K562 (cell line): Measurements from ENCODE around the gene RRAD. TPM values are rescaled to one million over a fixed set of nuclear protein-coding genes. Genes with fewer than 3 reads are reported as not detected.

ENCODE experiments used
- ATAC-seq: fragments of 200-7000 bp; cut with Tn5 transposase; 3 replicates; pipeline ENCODE4 v1.9.1; 2020; ENCODE audit warnings: moderate library complexity
- BruUV-seq: library from RNA; stranded (reverse); fragments of 400-500 nt; replicated peaks from 2 replicates; lab custom pipeline; 2021; lab: Mats Ljungman, UMichigan
- CTCF ChIA-PET: fragments of 300-600 bp; formaldehyde crosslinking; extraction: SDS; loops from one replicate; lab custom pipeline; 2021; ENCODE audit warnings: low intra/inter-chr PET ratio; lab: Yijun Ruan, JAX
- POLR2A ChIA-PET: fragments of 300-600, 350-650 bp; sonication (Branson Sonifier 250); formaldehyde crosslinking; extraction: SDS; loops from one replicate; lab custom pipeline; 2021; ENCODE audit warnings: antibody characterized with exemption, inconsistent platforms; lab: Yijun Ruan, JAX
- DNase-seq, 4 experiments: peaks; one replicate each; pipeline versions ENCODE4 v3.0.0 to v3.0.0-alpha.2; 2011 to 2018; ENCODE audit warnings: low spot score in 3 of 4, mixed read lengths in 3 of 4; ENCODE audit errors: extremely low read depth in 1 of 4
- FAIRE-seq: peaks from 2 replicates; lab custom pipeline; 2011; peaks lifted over from hg19 to GRCh38; lab: Jason Lieb, UNC
- H2AFZ ChIP-seq: 2 replicates; pipeline ENCODE4 v1.6.0; 2011; ENCODE audit warnings: low read depth, low read length, control low read depth, inconsistent platforms
- H3K27ac ChIP-seq: fragments of 200-600 bp; 3 replicates; pipeline ENCODE4 v1.8.0; 2011; ENCODE audit warnings: low read depth, mild to moderate bottlenecking, control low read depth, inconsistent platforms, low read length, moderate library complexity, mixed read lengths; ENCODE audit errors: extremely low read depth
- H3K27me3 ChIP-seq, 2 experiments: fragments of 300-600 bp in 1 of 2; 2 replicates in 1 of 2; 3 replicates in 1 of 2; pipeline versions ENCODE4 v1.6.0 to v1.8.0; 2011; ENCODE audit warnings: inconsistent platforms in 2 of 2, low read length in 2 of 2, mild to moderate bottlenecking in 1 of 2, mixed read lengths in 1 of 2, moderate library complexity in 1 of 2; ENCODE audit not compliant: control insufficient read depth in 2 of 2, insufficient read depth in 2 of 2
- H3K36me3 ChIP-seq: fragments of 300-600 bp; 3 replicates; pipeline ENCODE4 v1.8.0; 2011; ENCODE audit warnings: mild to moderate bottlenecking, low read length, inconsistent platforms; ENCODE audit not compliant: control insufficient read depth, insufficient read depth
- H3K4me1 ChIP-seq, 2 experiments: fragments of 200-600 bp in 1 of 2; replicated peaks in 1 of 2; 2 replicates in 1 of 2; 3 replicates in 1 of 2; pipeline versions ENCODE4 v1.5.1 to v1.8.0; 2011; ENCODE audit warnings: inconsistent platforms in 2 of 2, low read length in 2 of 2, mild to moderate bottlenecking in 1 of 2, mixed read lengths in 1 of 2, moderate library complexity in 1 of 2; ENCODE audit not compliant: control insufficient read depth in 2 of 2, insufficient read depth in 2 of 2
- H3K4me2 ChIP-seq: 2 replicates; pipeline ENCODE4 v1.6.1; 2011; ENCODE audit warnings: low read length, control low read depth, inconsistent platforms, mixed read lengths; ENCODE audit not compliant: insufficient read depth
- H3K4me3 ChIP-seq: fragments of 200-600 bp; sonication (generic), shearing (Covaris generic); 2 replicates; pipeline ENCODE4 v1.5.1; 2016; ENCODE audit warnings: control low read depth, inconsistent platforms
- H3K79me2 ChIP-seq: fragments of 200-600 bp; 3 replicates; pipeline ENCODE4 v1.8.0; 2011; ENCODE audit warnings: low read length, inconsistent platforms; ENCODE audit not compliant: control insufficient read depth, insufficient read depth
- H3K9ac ChIP-seq, 2 experiments: 2 replicates each; pipeline versions ENCODE4 v1.6.0 to v1.6.1; 2011; ENCODE audit warnings: low read depth in 2 of 2, low read length in 2 of 2, control low read depth in 1 of 2, inconsistent platforms in 1 of 2, mild to moderate bottlenecking in 1 of 2, mixed read lengths in 1 of 2; ENCODE audit not compliant: insufficient read depth in 1 of 2
- H3K9me1 ChIP-seq: one replicate; pipeline ENCODE4 v1.6.0; 2011; ENCODE audit warnings: inconsistent platforms, mild to moderate bottlenecking, low read length, moderate library complexity; ENCODE audit not compliant: control insufficient read depth, insufficient read depth
- H3K9me3 ChIP-seq: replicated peaks from 2 replicates; pipeline ENCODE4 v1.5.1; 2011; ENCODE audit warnings: low read depth, low read length, inconsistent platforms; ENCODE audit not compliant: control insufficient read depth, insufficient read depth
- H4K20me1 ChIP-seq: replicated peaks from 2 replicates; pipeline ENCODE4 v1.6.1; 2011; ENCODE audit warnings: low read length, inconsistent platforms, mixed read lengths; ENCODE audit not compliant: control insufficient read depth, insufficient read depth
- EWSR1 ChIP-seq: fragments of 450-650 bp; IDR thresholded peaks from 2 replicates; pipeline ENCODE4 v1.6.1; 2018; ENCODE audit warnings: borderline replicate concordance, mild to moderate bottlenecking, low read depth, moderate library complexity; ENCODE audit not compliant: partially characterized antibody
- RFX7 ChIP-seq: fragments of 250-450 bp; sonication (Bioruptor Pico); IDR thresholded peaks from 2 replicates; pipeline ENCODE4 v1.5.1; 2021; ENCODE audit warnings: mild to moderate bottlenecking
- ZNF445 ChIP-seq: fragments of 250-450 bp; sonication (Bioruptor Pico); IDR thresholded peaks from 2 replicates; pipeline ENCODE4 v1.4.0; 2020; ENCODE audit warnings: low read depth, mild to moderate bottlenecking, moderate library complexity
- WGBS: fragments of 100-300 bp; shearing (Covaris generic); methylation state at CpG from one replicate; pipeline ENCODE4 v1.1.6; 2016; ENCODE audit warnings: low coverage, mixed read lengths; ENCODE audit not compliant: insufficient coverage; ENCODE audit errors: missing lambda C conversion rate; 5-methylcytosine and 5-hydroxymethylcytosine counted together
- in situ Hi-C: fragments of 300-500 bp; cut with MboI; formaldehyde crosslinking; loops from 4 replicates; pipeline ENCODE4 v1.15.0; 2018; ENCODE audit warnings: inconsistent platforms, mixed read lengths
- intact Hi-C: fragments of 100-400 bp; cut with micrococcal nuclease; formaldehyde crosslinking; loops from 2 replicates; pipeline ENCODE4 v1.14.2; 2022
- polyA plus RNA-seq, 8 experiments: library from polyadenylated mRNA; depleted of rRNA in 4 of 8; stranded (reverse) in 5 of 8; unstranded in 3 of 8; fragments of >200 nt; fragmentation: Nextera tagmentation in 2 of 8; fragmentation: Illumina TruSeq in 1 of 8; extraction: Ambion mirVana in 2 of 8; extraction: Trizol in 1 of 8; gene quantifications; 2 replicates each; pipeline versions ENCODE4 v1.2.1 to v1.2.3, GENCODE V29; 2011 to 2014; ENCODE audit warnings: inconsistent platforms in 1 of 8, missing spikeins in 1 of 8
- total RNA-seq, 7 experiments: library from RNA; depleted of rRNA in 6 of 7; stranded (reverse); fragments of >200 nt in 6 of 7; fragmentation: Illumina TruSeq in 2 of 7; extraction: Trizol in 2 of 7; gene quantifications; 2 replicates each; pipeline versions ENCODE4 v1.2.1 to v1.2.3, GENCODE V29; 2011 to 2021; ENCODE audit warnings: low replicate concordance in 1 of 7
- TF ChIP-seq, protein P1 (sequence below): fragments of 200-800 bp; sonication (Bioruptor generic); IDR thresholded peaks from 2 replicates; pipeline ENCODE4 v1.6.1; 2017; ENCODE audit warnings: missing genetic modification characterization, missing compliant biosample characterization
- TF ChIP-seq, protein P2 (sequence below): fragments of 450-650 bp; IDR thresholded peaks from 2 replicates; pipeline ENCODE4 v1.6.1; 2018; ENCODE audit warnings: mild to moderate bottlenecking, low read depth; ENCODE audit not compliant: partially characterized antibody
- TF ChIP-seq, protein P3 (sequence below): fragments of 450-650 bp; formaldehyde crosslinking; conservative IDR thresholded peaks from 2 replicates; pipeline ENCODE4 v1.4.0; 2022; ENCODE audit warnings: mild to moderate bottlenecking, missing genetic modification characterization
- TF ChIP-seq, protein P4 (sequence below): sonication (generic); formaldehyde crosslinking; IDR thresholded peaks from 2 replicates; pipeline ENCODE4 v1.8.0; 2023; ENCODE audit warnings: mild to moderate bottlenecking, missing genetic modification reagents

RRAD gene
- total and polyA plus RNA-seq, 9 of the 15 experiments (the other 6 are each of a cell fraction or from before 2014, with no cell fraction given) = 0.09 to 0.20 (median 0.13) TPM; not detected in 5

DNA sequence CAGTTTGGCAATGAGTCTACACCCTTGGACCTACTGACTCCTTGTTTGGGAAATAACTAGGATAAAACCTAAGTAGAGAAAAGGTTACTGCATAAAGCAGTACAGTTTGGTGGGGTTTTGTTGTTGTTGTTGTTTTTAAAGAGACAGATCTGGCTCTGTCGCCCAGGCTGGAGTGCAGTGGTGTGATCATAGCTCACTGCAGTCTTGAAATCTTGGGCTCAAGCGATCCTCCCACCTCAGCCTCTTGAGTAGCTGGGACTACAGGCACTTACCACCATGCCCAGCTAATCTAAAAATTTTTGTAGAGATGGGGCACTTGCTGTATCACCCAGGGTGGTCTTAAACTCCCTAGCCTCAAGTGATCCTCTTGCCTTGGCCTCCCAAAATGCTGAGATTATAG lies 43.8 kb downstream of the RRAD start:
- Histone ChIP-seq H3K9me3 (no peaks in the 10 kb centered on the region), H2AFZ (no peak overlapping the region), H3K4me2 (peak overlapping the region; percentile 85), H3K36me3 (peaks cover 37% of the 10 kb centered on the region), H3K79me2 (peaks cover 20% of the 10 kb centered on the region), H3K27ac (no peak overlapping the region; the same call in 2 of the 3 replicates), H3K4me3 (peak overlapping the region; percentile 25; the same call in 1 of the 2 replicates), H3K27me3 (no peaks in the 10 kb centered on the region), H3K9me1 (no peaks in the 10 kb centered on the region), H3K9ac (peak overlapping the region; percentile 26 to 54; a peak in 1 of 4 replicates), H4K20me1 (no peaks in the 10 kb centered on the region; the same call in none of the 2 replicates), H3K4me1 (peaks cover 22 to 40% of the 10 kb centered on the region in 2 experiments)
- ATAC-seq (no peak), FAIRE-seq (no peak), DNase-seq (no peak)
- POLR2A ChIA-PET = interaction anchor here (0.6 to 2.0 kb wide), 7 partner anchors 9 to 130 kb away, joined by 3 to 9 read pairs (median 4); partner anchors contain the start of gene DYNC1LI2
- 3% methylated on average over 2 of the region's 2 CpGs for WGBS
- no TSS peak for BruUV-seq
- TF ChIP-seq EWSR1 (no peak), RFX7 (CRISPR knock-in tag) (no peak), ZNF445 (CRISPR knock-in tag) (no peak)
- TF ChIP-seq, protein P1, sequence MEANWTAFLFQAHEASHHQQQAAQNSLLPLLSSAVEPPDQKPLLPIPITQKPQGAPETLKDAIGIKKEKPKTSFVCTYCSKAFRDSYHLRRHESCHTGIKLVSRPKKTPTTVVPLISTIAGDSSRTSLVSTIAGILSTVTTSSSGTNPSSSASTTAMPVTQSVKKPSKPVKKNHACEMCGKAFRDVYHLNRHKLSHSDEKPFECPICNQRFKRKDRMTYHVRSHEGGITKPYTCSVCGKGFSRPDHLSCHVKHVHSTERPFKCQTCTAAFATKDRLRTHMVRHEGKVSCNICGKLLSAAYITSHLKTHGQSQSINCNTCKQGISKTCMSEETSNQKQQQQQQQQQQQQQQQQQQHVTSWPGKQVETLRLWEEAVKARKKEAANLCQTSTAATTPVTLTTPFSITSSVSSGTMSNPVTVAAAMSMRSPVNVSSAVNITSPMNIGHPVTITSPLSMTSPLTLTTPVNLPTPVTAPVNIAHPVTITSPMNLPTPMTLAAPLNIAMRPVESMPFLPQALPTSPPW (CRISPR knock-in tag) = 0 out of 2 replicates have a peak, but pooled peaks have one; percentile 24
- TF ChIP-seq, protein P2, sequence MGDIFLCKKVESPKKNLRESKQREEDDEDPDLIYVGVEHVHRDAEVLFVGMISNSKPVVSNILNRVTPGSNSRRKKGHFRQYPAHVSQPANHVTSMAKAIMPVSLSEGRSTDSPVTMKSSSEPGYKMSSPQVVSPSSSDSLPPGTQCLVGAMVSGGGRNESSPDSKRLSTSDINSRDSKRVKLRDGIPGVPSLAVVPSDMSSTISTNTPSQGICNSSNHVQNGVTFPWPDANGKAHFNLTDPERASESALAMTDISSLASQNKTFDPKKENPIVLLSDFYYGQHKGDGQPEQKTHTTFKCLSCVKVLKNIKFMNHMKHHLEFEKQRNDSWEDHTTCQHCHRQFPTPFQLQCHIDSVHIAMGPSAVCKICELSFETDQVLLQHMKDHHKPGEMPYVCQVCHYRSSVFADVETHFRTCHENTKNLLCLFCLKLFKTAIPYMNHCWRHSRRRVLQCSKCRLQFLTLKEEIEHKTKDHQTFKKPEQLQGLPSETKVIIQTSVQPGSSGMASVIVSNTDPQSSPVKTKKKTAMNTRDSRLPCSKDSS = no peak
- TF ChIP-seq, protein P3, sequence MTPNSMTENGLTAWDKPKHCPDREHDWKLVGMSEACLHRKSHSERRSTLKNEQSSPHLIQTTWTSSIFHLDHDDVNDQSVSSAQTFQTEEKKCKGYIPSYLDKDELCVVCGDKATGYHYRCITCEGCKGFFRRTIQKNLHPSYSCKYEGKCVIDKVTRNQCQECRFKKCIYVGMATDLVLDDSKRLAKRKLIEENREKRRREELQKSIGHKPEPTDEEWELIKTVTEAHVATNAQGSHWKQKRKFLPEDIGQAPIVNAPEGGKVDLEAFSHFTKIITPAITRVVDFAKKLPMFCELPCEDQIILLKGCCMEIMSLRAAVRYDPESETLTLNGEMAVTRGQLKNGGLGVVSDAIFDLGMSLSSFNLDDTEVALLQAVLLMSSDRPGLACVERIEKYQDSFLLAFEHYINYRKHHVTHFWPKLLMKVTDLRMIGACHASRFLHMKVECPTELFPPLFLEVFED = no peak
- TF ChIP-seq, protein P4, sequence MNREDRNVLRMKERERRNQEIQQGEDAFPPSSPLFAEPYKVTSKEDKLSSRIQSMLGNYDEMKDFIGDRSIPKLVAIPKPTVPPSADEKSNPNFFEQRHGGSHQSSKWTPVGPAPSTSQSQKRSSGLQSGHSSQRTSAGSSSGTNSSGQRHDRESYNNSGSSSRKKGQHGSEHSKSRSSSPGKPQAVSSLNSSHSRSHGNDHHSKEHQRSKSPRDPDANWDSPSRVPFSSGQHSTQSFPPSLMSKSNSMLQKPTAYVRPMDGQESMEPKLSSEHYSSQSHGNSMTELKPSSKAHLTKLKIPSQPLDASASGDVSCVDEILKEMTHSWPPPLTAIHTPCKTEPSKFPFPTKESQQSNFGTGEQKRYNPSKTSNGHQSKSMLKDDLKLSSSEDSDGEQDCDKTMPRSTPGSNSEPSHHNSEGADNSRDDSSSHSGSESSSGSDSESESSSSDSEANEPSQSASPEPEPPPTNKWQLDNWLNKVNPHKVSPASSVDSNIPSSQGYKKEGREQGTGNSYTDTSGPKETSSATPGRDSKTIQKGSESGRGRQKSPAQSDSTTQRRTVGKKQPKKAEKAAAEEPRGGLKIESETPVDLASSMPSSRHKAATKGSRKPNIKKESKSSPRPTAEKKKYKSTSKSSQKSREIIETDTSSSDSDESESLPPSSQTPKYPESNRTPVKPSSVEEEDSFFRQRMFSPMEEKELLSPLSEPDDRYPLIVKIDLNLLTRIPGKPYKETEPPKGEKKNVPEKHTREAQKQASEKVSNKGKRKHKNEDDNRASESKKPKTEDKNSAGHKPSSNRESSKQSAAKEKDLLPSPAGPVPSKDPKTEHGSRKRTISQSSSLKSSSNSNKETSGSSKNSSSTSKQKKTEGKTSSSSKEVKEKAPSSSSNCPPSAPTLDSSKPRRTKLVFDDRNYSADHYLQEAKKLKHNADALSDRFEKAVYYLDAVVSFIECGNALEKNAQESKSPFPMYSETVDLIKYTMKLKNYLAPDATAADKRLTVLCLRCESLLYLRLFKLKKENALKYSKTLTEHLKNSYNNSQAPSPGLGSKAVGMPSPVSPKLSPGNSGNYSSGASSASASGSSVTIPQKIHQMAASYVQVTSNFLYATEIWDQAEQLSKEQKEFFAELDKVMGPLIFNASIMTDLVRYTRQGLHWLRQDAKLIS (CRISPR knock-in tag) = no peak
- in situ Hi-C loops = no loop called here
- intact Hi-C loops = no loop called here
- CTCF ChIA-PET = no interaction called here
